Measurements from ENCODE around the gene SERPINA9.

SERPINA9 gene

GRCh38 chr14:94522115-94522724, 46.2 kb upstream of the SERPINA9 start:
- no peak for DNase-seq
- Histone ChIP-seq H3K4me2 (ENCODE audit: insufficient read depth, low read length) (no peak overlapping the region), H3K79me2 (ENCODE audit: insufficient read depth, low read length) (no peaks in the 10 kb centered on the region), H3K36me3 (ENCODE audit: insufficient read depth, low read length) (no peaks in the 10 kb centered on the region), H4K20me1 (ENCODE audit: insufficient read depth, low read length) (no peaks in the 10 kb centered on the region), H3K9ac (ENCODE audit: low read depth, low read length) (no peak overlapping the region), H3K4me1 (ENCODE audit: insufficient read depth, low read length) (no peaks in the 10 kb centered on the region), H3K27me3 (ENCODE audit: insufficient read depth, low read length, poor library complexity) (no peaks in the 10 kb centered on the region), H2AFZ (ENCODE audit: low read depth, low read length) (no peak overlapping the region), H3K4me3 (ENCODE audit: low read depth in 1 of 2, low read length in 2 of 2) (no peak overlapping the region), H3K9me3 (ENCODE audit: insufficient read depth, low read length, severe bottlenecking) (no peaks in the 10 kb centered on the region), H3K27ac (ENCODE audit: low read length) (no peak overlapping the region)
- TF ChIP-seq EZH2 (IDR thresholded peaks at IDR 0.05; ENCODE audit: borderline replicate concordance, low read depth, low read length, severe bottlenecking): no peak
- no peak for TF ChIP-seq CTCF (IDR thresholded peaks at IDR 0.05; ENCODE audit: borderline replicate concordance, extremely low read depth, low read length, poor library complexity, severe bottlenecking)
- ATAC-seq (ENCODE audit: insufficient read depth, low read depth): no peak

- Histone ChIP-seq H3K9ac (ENCODE audit: low read depth, low read length) (no peak overlapping the region), H4K20me1 (ENCODE audit: insufficient read depth, low read length) (no peaks in the 10 kb centered on the region), H3K4me1 (ENCODE audit: insufficient read depth, low read length) (no peaks in the 10 kb centered on the region), H2AFZ (ENCODE audit: low read depth, low read length) (no peak overlapping the region), H3K36me3 (ENCODE audit: insufficient read depth, low read length) (no peaks in the 10 kb centered on the region), H3K9me3 (ENCODE audit: insufficient read depth, low read length, severe bottlenecking) (no peaks in the 10 kb centered on the region), H3K79me2 (ENCODE audit: insufficient read depth, low read length) (no peaks in the 10 kb centered on the region), H3K4me3 (ENCODE audit: low read depth in 1 of 2, low read length in 2 of 2) (no peak overlapping the region), H3K27ac (ENCODE audit: low read length) (no peak overlapping the region), H3K27me3 (ENCODE audit: insufficient read depth, low read length, poor library complexity) (no peaks in the 10 kb centered on the region), H3K4me2 (ENCODE audit: insufficient read depth, low read length) (no peak overlapping the region)
- TF ChIP-seq EZH2 (IDR thresholded peaks at IDR 0.05; ENCODE audit: borderline replicate concordance, low read depth, low read length, severe bottlenecking): no peak
- TF ChIP-seq CTCF (IDR thresholded peaks at IDR 0.05; ENCODE audit: borderline replicate concordance, extremely low read depth, low read length, poor library complexity, severe bottlenecking): no peak
- DNase-seq (no peak), ATAC-seq (ENCODE audit: insufficient read depth, low read depth) (no peak)
Observed at GRCh38 chr14:94521375-94522114, 45.5 kb upstream of the SERPINA9 start.

GRCh38 chr14:94517641-94518257, 41.8 kb upstream of the SERPINA9 start:
- no peak for ATAC-seq (ENCODE audit: insufficient read depth, low read depth)

More at GRCh38 chr14:94517641-94518257, 41.8 kb upstream of the SERPINA9 start:
- Histone ChIP-seq H3K4me3 (ENCODE audit: low read depth in 1 of 2, low read length in 2 of 2) (no peak overlapping the region), H4K20me1 (ENCODE audit: insufficient read depth, low read length) (no peaks in the 10 kb centered on the region), H3K27ac (ENCODE audit: low read length) (no peak overlapping the region), H3K4me1 (ENCODE audit: insufficient read depth, low read length) (no peaks in the 10 kb centered on the region), H3K4me2 (ENCODE audit: insufficient read depth, low read length) (no peak overlapping the region), H3K36me3 (ENCODE audit: insufficient read depth, low read length) (no peaks in the 10 kb centered on the region), H3K27me3 (ENCODE audit: insufficient read depth, low read length, poor library complexity) (peaks cover 5% of the 10 kb centered on the region), H2AFZ (ENCODE audit: low read depth, low read length) (no peak overlapping the region), H3K9ac (ENCODE audit: low read depth, low read length) (no peak overlapping the region), H3K79me2 (ENCODE audit: insufficient read depth, low read length) (no peaks in the 10 kb centered on the region), H3K9me3 (ENCODE audit: insufficient read depth, low read length, severe bottlenecking) (no peaks in the 10 kb centered on the region)
- no peak for DNase-seq
- no peak for TF ChIP-seq EZH2 (IDR thresholded peaks at IDR 0.05; ENCODE audit: borderline replicate concordance, low read depth, low read length, severe bottlenecking)
- no peak for TF ChIP-seq CTCF (IDR thresholded peaks at IDR 0.05; ENCODE audit: borderline replicate concordance, extremely low read depth, low read length, poor library complexity, severe bottlenecking)
